GM10266 (cell line): Measurements from ENCODE around the gene NSG2.
"Not testable (repeated sequence)": the region's sequence is repeated elsewhere in the genome, so short reads cannot be mapped to it uniquely, and the experiment has no call there.

Experiments
- DNase-seq: peaks from one replicate; pipeline ENCODE4 v3.0.0; 2012; ENCODE audit errors: extremely low spot score
- CTCF ChIP-seq: IDR thresholded peaks from 2 replicates; pipeline ENCODE4 v1.5.1; 2012; ENCODE audit warnings: mild to moderate bottlenecking, low read depth; ENCODE audit not compliant: control insufficient read depth, insufficient read depth; ENCODE audit errors: missing control alignments

Gene NSG2

GRCh38 chr5:174100490-174100889, 55.0 kb downstream of the NSG2 start:
- DNase-seq = no peak
- TF ChIP-seq CTCF = no peak

- TF ChIP-seq CTCF = no peak
Measured at GRCh38 chr5:174101195-174101730, 55.8 kb downstream of the NSG2 start.

GRCh38 chr5:174102574-174102973, 57.1 kb downstream of the NSG2 start:
- DNase-seq = not testable (repeated sequence)

More at GRCh38 chr5:174101195-174101730, 55.8 kb downstream of the NSG2 start:
- DNase-seq = no peak

GRCh38 chr5:174106997-174107655, 61.6 kb downstream of the NSG2 start:
- no peak for DNase-seq
- TF ChIP-seq CTCF = no peak

GRCh38 chr5:174108745-174109144, 63.2 kb downstream of the NSG2 start:
- no peak for DNase-seq
- TF ChIP-seq CTCF = no peak

GRCh38 chr5:174109698-174110260, 64.3 kb downstream of the NSG2 start:
- TF ChIP-seq CTCF = no peak
- no peak for DNase-seq

- no peak for TF ChIP-seq CTCF
- DNase-seq = no peak
Measured at GRCh38 chr5:174110310-174110709, 64.8 kb downstream of the NSG2 start.
